Stimulated activated CD4-positive, alpha-beta T cell treated with anti-CD3 and anti-CD28 coated beads, Interleukin-1b, Interleukin-23, amount 100 ng/mL, for 48 hours (primary cell): ENCODE results near the gene VCX.
"Not testable (repeated sequence)": the region's sequence is repeated elsewhere in the genome, so short reads cannot be mapped to it uniquely, and the experiment has no call there.

ENCODE experiments used
- DNase-seq: peaks from one replicate; pipeline ENCODE4 v3.0.0-alpha.2; 2020

VCX gene

DNA sequence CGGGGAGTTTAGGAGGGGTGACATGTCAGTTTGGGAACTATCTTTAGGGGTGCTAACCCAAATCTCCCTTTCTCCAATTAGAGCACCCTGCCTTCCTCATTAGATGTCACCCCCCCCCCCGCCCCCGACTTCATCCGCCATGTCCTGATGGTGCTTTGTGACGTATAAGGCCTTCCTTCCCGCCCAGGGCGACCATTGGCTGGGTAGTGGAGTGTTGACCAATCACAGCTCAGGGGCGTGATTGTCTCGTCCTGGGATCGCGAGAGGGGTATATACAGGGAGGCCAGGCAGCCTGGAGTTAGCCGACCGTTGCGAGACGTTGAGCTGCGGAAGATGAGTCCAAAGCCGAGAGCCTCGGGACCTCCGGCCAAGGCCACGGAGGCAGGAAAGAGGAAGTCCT lies at the start of gene VCX:
TSS of gene VCX (plus strand) at position 301 of the 400 bp plus-strand sequence. CDS start at position 334, 33 bp downstream.
- DNase-seq: not testable (repeated sequence)

- DNase-seq: no peak
These were observed 44.6 kb upstream of the VCX start for GRCh38 chrX:7798327-7798726.

DNA sequence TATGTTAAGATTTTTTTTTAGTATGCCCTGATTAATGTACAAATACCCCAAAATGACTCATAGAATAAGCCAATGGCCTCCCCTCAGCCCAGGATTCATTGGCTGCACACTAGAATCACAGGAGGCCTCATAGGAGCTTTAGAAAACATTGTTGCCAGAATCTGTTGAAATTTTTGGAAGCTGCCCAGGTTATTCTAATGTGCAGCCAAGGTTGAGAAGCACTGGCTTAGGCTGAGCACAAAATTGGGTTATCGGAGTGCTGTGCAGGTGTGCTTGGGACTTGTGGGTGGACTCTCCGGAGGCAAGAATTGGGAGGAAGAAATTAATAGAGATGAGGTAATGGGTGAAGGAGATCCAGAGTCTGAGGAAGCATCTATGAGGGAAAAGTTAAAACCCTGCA lies 41.3 kb upstream of the VCX start:
- DNase-seq: no peak

DNA sequence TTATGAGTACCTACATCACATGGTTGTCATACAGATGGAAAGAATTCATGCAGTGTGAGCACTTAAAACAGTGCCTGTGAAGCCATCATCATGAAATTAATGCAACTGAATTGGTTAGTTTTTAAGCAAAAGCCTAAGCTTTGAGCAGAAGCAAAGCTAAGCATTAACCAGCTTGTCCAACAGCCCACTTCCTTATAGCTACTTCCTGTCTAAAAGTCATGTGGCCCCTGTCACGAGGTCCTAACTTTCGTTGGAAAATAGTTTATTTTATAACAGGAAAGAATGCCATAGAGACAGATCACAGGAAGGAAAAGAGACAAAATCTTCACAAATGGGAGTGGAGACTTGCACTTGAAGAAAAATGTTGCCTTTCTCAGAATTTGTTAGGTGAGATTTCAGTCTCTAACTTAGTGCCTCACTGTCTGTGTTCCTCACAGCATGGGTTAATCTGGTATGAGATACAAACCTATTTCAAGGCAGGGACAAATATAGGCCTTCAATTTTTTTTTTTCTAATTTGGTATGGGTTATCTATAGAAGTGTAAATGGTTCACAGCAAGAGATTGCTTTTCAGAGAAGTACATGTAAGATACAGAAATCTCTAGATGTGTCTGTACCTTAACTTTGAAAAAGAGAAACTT lies 27.7 kb upstream of the VCX start:
- DNase-seq: no peak

- DNase-seq: no peak
These were observed 14.4 kb upstream of the VCX start for GRCh38 chrX:7828594-7828993.

DNA sequence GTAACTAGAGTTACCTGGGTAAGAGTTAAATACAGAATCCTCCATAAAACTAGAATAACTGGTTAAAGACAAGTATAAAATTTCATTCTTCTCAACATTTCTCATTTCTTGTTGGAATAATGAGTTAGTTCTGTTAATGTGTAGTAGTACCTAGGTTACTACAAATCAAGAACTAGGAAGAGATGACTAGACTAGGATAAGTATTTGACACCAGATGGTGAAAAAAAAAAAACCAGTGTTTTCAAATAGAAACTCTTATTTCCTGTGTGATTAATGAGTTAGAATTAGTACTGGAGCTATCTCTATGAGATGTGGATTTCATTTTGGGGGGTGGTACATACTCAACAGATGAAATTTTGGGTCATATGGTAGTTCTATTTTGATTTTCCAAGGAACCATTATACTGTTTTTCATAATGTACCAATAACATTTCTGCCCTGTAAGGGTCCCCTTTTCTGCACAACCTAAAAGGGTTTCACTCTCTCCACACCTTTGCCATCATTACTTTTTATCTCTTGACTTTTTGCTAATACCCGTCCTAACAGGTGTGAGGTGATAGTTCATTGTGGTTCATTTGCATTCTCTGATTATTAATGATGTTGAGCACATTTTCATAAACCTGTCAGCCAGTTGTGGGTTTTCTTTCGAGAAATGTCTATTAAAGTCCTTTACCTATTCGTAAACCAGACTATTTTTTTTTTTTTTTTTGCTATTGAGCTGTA lies 1.7 kb upstream of the VCX start:
- DNase-seq: no peak

- DNase-seq: no peak
These were observed 9.2 kb downstream of the VCX start for GRCh38 chrX:7852166-7852565.

GRCh38 chrX:7872042-7872441 lies 29.1 kb downstream of the VCX start:
- no peak for DNase-seq

- DNase-seq: no peak
These were observed 34.0 kb downstream of the VCX start for GRCh38 chrX:7876957-7877356.

DNA sequence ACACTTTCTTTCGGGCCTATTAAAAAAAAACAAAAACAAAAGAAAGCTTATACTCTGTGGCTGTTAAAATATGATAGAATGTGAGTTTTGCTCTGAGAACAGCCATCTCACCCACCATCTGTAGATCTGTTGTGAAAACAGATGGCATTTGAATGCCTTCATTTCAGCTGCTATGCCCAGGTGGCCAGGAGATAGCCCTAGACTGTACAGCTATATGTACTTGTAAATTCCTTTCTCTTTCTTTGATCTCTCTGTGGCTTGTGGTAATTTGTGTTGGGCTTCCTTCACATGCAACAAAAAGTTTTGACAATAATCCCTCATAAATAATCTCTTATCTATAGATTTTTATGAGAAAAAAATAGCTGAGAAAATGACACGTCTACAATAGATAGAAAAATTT lies 46.2 kb downstream of the VCX start:
- DNase-seq: no peak

- DNase-seq: no peak
These were observed 46.7 kb downstream of the VCX start for GRCh38 chrX:7889680-7890079.

DNA sequence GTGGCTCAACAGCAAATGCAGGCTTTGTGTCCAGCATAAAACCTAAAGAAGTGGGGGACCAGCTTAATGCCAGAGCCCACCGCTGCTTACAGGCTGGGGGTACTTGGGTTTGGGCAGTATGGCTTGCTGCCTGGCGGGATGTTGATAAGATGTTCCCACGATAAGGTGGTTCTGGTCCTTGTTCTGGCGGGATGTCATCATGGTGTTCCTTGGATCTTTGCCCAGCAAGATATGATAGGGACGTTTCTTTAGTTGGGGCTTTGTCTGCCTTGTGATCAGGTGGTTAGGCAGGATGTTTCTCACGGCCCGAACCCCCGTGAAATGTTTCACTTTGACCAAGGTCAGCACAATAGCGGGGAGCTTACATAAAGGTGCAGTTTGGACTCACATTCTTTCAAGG lies 49.0 kb downstream of the VCX start:
- no peak for DNase-seq
